Endodermal cell (in vitro differentiated cells): ENCODE measurements around the gene PF4V1. TPM values are rescaled to one million over a fixed set of nuclear protein-coding genes. Genes with fewer than 3 reads are reported as not detected.

Experiments
- DNase-seq: peaks from one replicate; pipeline ENCODE4 v3.0.0-alpha.2; 2017
- H3K27ac ChIP-seq: 2 replicates; pipeline ENCODE4 v1.5.1; 2013; ENCODE audit warnings: mild to moderate bottlenecking, low read depth, low read length, moderate library complexity
- H3K27me3 ChIP-seq: 2 replicates; pipeline ENCODE4 v1.6.1; 2013; ENCODE audit warnings: mild to moderate bottlenecking, low read length, moderate library complexity; ENCODE audit not compliant: insufficient read depth, control insufficient read depth, poor library complexity, severe bottlenecking
- H3K36me3 ChIP-seq: 2 replicates; pipeline ENCODE4 v1.7.0; 2013; ENCODE audit warnings: mild to moderate bottlenecking, low read length, moderate library complexity; ENCODE audit not compliant: control insufficient read depth, insufficient read depth
- H3K4me1 ChIP-seq: one replicate; pipeline ENCODE4 v1.7.0; 2013; ENCODE audit warnings: low read length; ENCODE audit not compliant: control insufficient read depth, insufficient read depth
- H3K4me3 ChIP-seq: 2 replicates; pipeline ENCODE4 v1.5.1; 2013; ENCODE audit warnings: mild to moderate bottlenecking, low read length, moderate library complexity
- H3K9ac ChIP-seq: 2 replicates; pipeline ENCODE4 v1.6.1; 2013; ENCODE audit warnings: mild to moderate bottlenecking, low read length, moderate library complexity; ENCODE audit not compliant: poor library complexity, severe bottlenecking; ENCODE audit errors: extremely low read depth
- H3K9me3 ChIP-seq: 2 replicates; pipeline ENCODE4 v1.6.1; 2013; ENCODE audit warnings: mild to moderate bottlenecking, low read length, moderate library complexity; ENCODE audit not compliant: control insufficient read depth
- H3K27ac Mint-ChIP-seq: 2 replicates; pipeline ENCODE4 v1.8.0; 2020; ENCODE audit warnings: mixed read lengths
- H3K27me3 Mint-ChIP-seq: 2 replicates; pipeline ENCODE4 v1.8.0; 2021; ENCODE audit warnings: mild to moderate bottlenecking, mixed read lengths; ENCODE audit not compliant: insufficient read depth
- H3K36me3 Mint-ChIP-seq: 2 replicates; pipeline ENCODE4 v1.8.0; 2020; ENCODE audit warnings: low read depth, mixed read lengths
- H3K4me1 Mint-ChIP-seq: 2 replicates; pipeline ENCODE4 v1.8.0; 2020; ENCODE audit warnings: mixed read lengths
- H3K4me3 Mint-ChIP-seq: 2 replicates; pipeline ENCODE4 v1.8.0; 2020; ENCODE audit warnings: mild to moderate bottlenecking, moderate library complexity, mixed read lengths
- H3K9me3 Mint-ChIP-seq: 2 replicates; pipeline ENCODE4 v1.8.0; 2020; ENCODE audit warnings: mild to moderate bottlenecking, mixed read lengths
- CTCF ChIP-seq: fragments of 200-600 bp; sonication (generic); conservative IDR thresholded peaks from 2 replicates; pipeline ENCODE4 v1.5.0; 2021; ENCODE audit warnings: antibody characterized with exemption, mild to moderate bottlenecking
- whole genome bisulfite sequencing, 2 experiments: methylation state at CpG; one replicate each; pipeline versions ENCODE4 v1.1.5 to v1.1.7; 2013; ENCODE audit warnings: missing lambda C conversion rate in 2 of 2, mixed read lengths in 1 of 2; ENCODE audit not compliant: insufficient coverage in 1 of 2, insufficient read length in 1 of 2; 5-methylcytosine and 5-hydroxymethylcytosine counted together
- total RNA-seq, 2 donors: library from RNA; stranded (reverse); fragmentation: NEBNext Ultra II Directional in 1 of 2; extraction: Animal tissue kit (Norgen Biotek cat#: 25700) in 1 of 2; gene quantifications; 2 replicates in 1 of 2; 3 replicates in 1 of 2; pipeline ENCODE4 v1.2.1, GENCODE V29; 2021

Gene PF4V1
- total RNA-seq, 2 donors from 2014 or later = not detected

- Mint-ChIP-seq H3K4me3 (no peak overlapping the region), H3K27ac (no peak overlapping the region), H3K4me1 (no peaks in the 10 kb centered on the region), H3K27me3 (no peaks in the 10 kb centered on the region), H3K9me3 (no peaks in the 10 kb centered on the region), H3K36me3 (no peaks in the 10 kb centered on the region)
- Histone ChIP-seq H3K27ac (no peak overlapping the region), H3K9me3 (no peaks in the 10 kb centered on the region), H3K36me3 (no peaks in the 10 kb centered on the region), H3K9ac (no peak overlapping the region), H3K4me3 (no peak overlapping the region), H3K4me1 (no peaks in the 10 kb centered on the region), H3K27me3 (no peaks in the 10 kb centered on the region)
- no peak for DNase-seq
- WGBS, 2 experiments = 92% methylated on average over 1 of the region's 1 CpG; no CpG with 5 or more reads in 1 of the 2 experiments
- no peak for TF ChIP-seq CTCF
These were observed 38.4 kb upstream of the PF4V1 start for GRCh38 chr4:73814679-73815078.

- TF ChIP-seq CTCF = no peak
- Histone ChIP-seq H3K9me3 (no peaks in the 10 kb centered on the region), H3K36me3 (no peaks in the 10 kb centered on the region), H3K9ac (no peak overlapping the region), H3K27ac (no peak overlapping the region), H3K4me3 (no peak overlapping the region), H3K27me3 (no peaks in the 10 kb centered on the region), H3K4me1 (no peaks in the 10 kb centered on the region)
- Mint-ChIP-seq H3K4me1 (no peaks in the 10 kb centered on the region), H3K9me3 (no peaks in the 10 kb centered on the region), H3K27ac (no peak overlapping the region), H3K36me3 (no peaks in the 10 kb centered on the region), H3K4me3 (no peak overlapping the region), H3K27me3 (no peaks in the 10 kb centered on the region)
- 83% methylated on average over 1 of the region's 1 CpG; no CpG with 5 or more reads in 1 of the 2 experiments for WGBS, 2 experiments
- no peak for DNase-seq
These were observed 38.0 kb upstream of the PF4V1 start for GRCh38 chr4:73815145-73815544.

- Mint-ChIP-seq H3K27ac (no peak overlapping the region), H3K4me3 (no peak overlapping the region), H3K4me1 (no peaks in the 10 kb centered on the region), H3K9me3 (no peaks in the 10 kb centered on the region), H3K36me3 (no peaks in the 10 kb centered on the region), H3K27me3 (no peaks in the 10 kb centered on the region)
- no peak for TF ChIP-seq CTCF
- Histone ChIP-seq H3K9ac (no peak overlapping the region), H3K27me3 (no peaks in the 10 kb centered on the region), H3K4me1 (no peaks in the 10 kb centered on the region), H3K36me3 (no peaks in the 10 kb centered on the region), H3K9me3 (no peaks in the 10 kb centered on the region), H3K27ac (no peak overlapping the region), H3K4me3 (no peak overlapping the region)
- WGBS, 2 experiments = 38 to 87% methylated on average over 1 to 2 of the region's 3 CpGs
- no peak for DNase-seq
These were observed 36.3 kb upstream of the PF4V1 start for GRCh38 chr4:73816814-73817213.
